ENCODE results near the gene EAF2.

Gene EAF2

GRCh38 chr3:121863801-121864200 lies 28.8 kb downstream of the EAF2 start:
- no peak for DNase-seq

- DNase-seq, result no peak
Observed at GRCh38 chr3:121869736-121870135, 34.7 kb downstream of the EAF2 start.

GRCh38 chr3:121870717-121871116 lies 35.7 kb downstream of the EAF2 start:
- DNase-seq, result no peak

- DNase-seq, result no peak
Observed at GRCh38 chr3:121871430-121871829, 36.4 kb downstream of the EAF2 start.

- DNase-seq, result no peak
Observed at GRCh38 chr3:121878411-121878810, 43.4 kb downstream of the EAF2 start.

- peak; percentile 6 for DNase-seq
Observed at GRCh38 chr3:121883507-121883906, 48.5 kb downstream of the EAF2 start.

GRCh38 chr3:121885386-121885785 lies 50.4 kb downstream of the EAF2 start:
- no peak for DNase-seq

- DNase-seq, result no peak
Observed at GRCh38 chr3:121894301-121894990, 59.4 kb downstream of the EAF2 start, which contains the start of gene SLC15A2. Gene SLC15A2 (plus strand): TSS chr3:121894401. CDS start chr3:121894477, 76 bp downstream.

GRCh38 chr3:121895121-121895520 lies 60.1 kb downstream of the EAF2 start:
- no peak for DNase-seq

GRCh38 chr3:121895736-121896135 lies 60.7 kb downstream of the EAF2 start:
- no peak for DNase-seq

- no peak for DNase-seq
Observed at GRCh38 chr3:121896823-121897222, 61.8 kb downstream of the EAF2 start.

- DNase-seq, result no peak
Observed at GRCh38 chr3:121897296-121897695, 62.3 kb downstream of the EAF2 start.

GRCh38 chr3:121913305-121913990 lies 78.4 kb downstream of the EAF2 start:
- DNase-seq, result no peak

GRCh38 chr3:121914081-121914998 lies 79.3 kb downstream of the EAF2 start:
- no peak for DNase-seq

- DNase-seq, result no peak
Observed at GRCh38 chr3:121916189-121916588, 81.2 kb downstream of the EAF2 start.

GRCh38 chr3:121918779-121919483 lies 83.9 kb downstream of the EAF2 start:
- no peak for DNase-seq

- no peak for DNase-seq
Observed at GRCh38 chr3:121924734-121925133, 89.7 kb downstream of the EAF2 start.

GRCh38 chr3:121926380-121926779 lies 91.4 kb downstream of the EAF2 start:
- DNase-seq, result no peak
